GM10248 (cell line): ENCODE results near the gene IFT81.

Source experiments
- CTCF ChIA-PET: fragments of 300-600 bp; sonication (Branson Sonifier 250); formaldehyde crosslinking; extraction: SDS; loops from one replicate; lab custom pipeline; 2021; ENCODE audit warnings: antibody characterized with exemption; lab: Yijun Ruan, JAX
- POLR2A ChIA-PET: fragments of 350-650 bp; sonication (Branson Sonifier 250); formaldehyde crosslinking; extraction: SDS; loops from one replicate; lab custom pipeline; 2020; ENCODE audit warnings: antibody characterized with exemption; lab: Yijun Ruan, JAX
- DNase-seq: peaks from one replicate; pipeline ENCODE4 v3.0.0; 2012; ENCODE audit errors: extremely low spot score
- CTCF ChIP-seq: IDR thresholded peaks from 2 replicates; pipeline ENCODE4 v1.5.1; 2012; ENCODE audit warnings: mild to moderate bottlenecking, low read depth; ENCODE audit errors: extremely low read depth, missing control alignments, control extremely low read depth

The IFT81 gene

GRCh38 chr12:110124269-110124995, at the start of gene IFT81:
Gene IFT81, plus strand, starts transcription at chr12:110124357. Its CDS starts 3,024 bp downstream, at chr12:110127381.
- ChIA-PET CTCF (interaction anchor here (0.6 to 1.7 kb wide), 4 partner anchors 19 to 307 kb away, joined by 3 to 7 read pairs (median 4); no protein-coding TSS in a partner anchor), POLR2A (interaction anchor here (0.5 kb wide), 1 partner anchor 1316 kb away, joined by 5 read pairs; no protein-coding TSS in a partner anchor)
- TF ChIP-seq CTCF, result no peak
- DNase-seq, result peak; percentile 99

- POLR2A ChIA-PET, result no interaction called here
- TF ChIP-seq CTCF, result no peak
- CTCF ChIA-PET, result interaction anchor here (1.3 to 1.5 kb wide), 2 partner anchors 34 to 231 kb away, joined by 3 to 5 read pairs; no protein-coding TSS in a partner anchor
- DNase-seq, result no peak
Measured at GRCh38 chr12:110075880-110076279, 48.3 kb upstream of the IFT81 start.

- CTCF ChIA-PET, result no interaction called here
- no peak for DNase-seq
- POLR2A ChIA-PET, result no interaction called here
- TF ChIP-seq CTCF, result no peak
Measured at GRCh38 chr12:110077800-110078199, 46.4 kb upstream of the IFT81 start.

GRCh38 chr12:110079477-110080400, 44.4 kb upstream of the IFT81 start:
- POLR2A ChIA-PET, result interaction anchor here (0.6 to 0.7 kb wide), 2 partner anchors 47 to 364 kb away, joined by 4 to 5 read pairs; no protein-coding TSS in a partner anchor
- TF ChIP-seq CTCF, result no peak
- DNase-seq, result peak; percentile 77
- CTCF ChIA-PET, result interaction anchor here (0.8 to 1.7 kb wide), 5 partner anchors 19 to 352 kb away, joined by 3 to 7 read pairs (median 5); no protein-coding TSS in a partner anchor

GRCh38 chr12:110080410-110080809, 43.7 kb upstream of the IFT81 start:
- ChIA-PET POLR2A (interaction anchor here (0.6 kb wide), 1 partner anchor 47 kb away, joined by 5 read pairs; no protein-coding TSS in a partner anchor), CTCF (interaction anchor here (1.3 to 1.7 kb wide), 3 partner anchors 19 to 24 kb away, joined by 3 to 7 read pairs (median 5); no protein-coding TSS in a partner anchor)
- no peak for DNase-seq
- TF ChIP-seq CTCF, result no peak
